Middle frontal gyrus (tissue), 1 donor: Measurements from ENCODE around the gene CNTN5.

ENCODE experiments used
- DNase-seq: peaks from one replicate; pipeline ENCODE4 v3.0.0-alpha.2; 2015; ENCODE audit warnings: low spot score; ENCODE audit errors: extremely low spot score

CNTN5 gene

DNA sequence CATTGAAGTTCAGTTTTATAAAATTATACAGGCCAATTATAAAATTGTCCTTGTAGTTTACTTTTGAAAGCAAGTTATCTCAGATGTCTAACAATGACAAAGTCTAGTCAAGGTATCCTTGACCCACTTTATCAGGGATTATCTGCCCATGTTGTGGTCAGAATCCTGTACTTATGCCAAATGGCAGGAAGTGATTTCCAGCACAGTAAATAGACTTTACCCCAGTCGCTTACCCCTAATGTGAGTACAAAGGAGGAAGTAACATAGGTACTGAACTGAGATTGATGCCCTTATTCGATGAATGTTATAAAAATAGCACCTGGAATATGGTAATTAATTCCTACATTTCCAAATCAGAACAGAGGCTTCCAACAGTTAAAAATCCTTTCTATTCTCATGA, 355.7 kb downstream of the CNTN5 start:
- no peak for DNase-seq

DNA sequence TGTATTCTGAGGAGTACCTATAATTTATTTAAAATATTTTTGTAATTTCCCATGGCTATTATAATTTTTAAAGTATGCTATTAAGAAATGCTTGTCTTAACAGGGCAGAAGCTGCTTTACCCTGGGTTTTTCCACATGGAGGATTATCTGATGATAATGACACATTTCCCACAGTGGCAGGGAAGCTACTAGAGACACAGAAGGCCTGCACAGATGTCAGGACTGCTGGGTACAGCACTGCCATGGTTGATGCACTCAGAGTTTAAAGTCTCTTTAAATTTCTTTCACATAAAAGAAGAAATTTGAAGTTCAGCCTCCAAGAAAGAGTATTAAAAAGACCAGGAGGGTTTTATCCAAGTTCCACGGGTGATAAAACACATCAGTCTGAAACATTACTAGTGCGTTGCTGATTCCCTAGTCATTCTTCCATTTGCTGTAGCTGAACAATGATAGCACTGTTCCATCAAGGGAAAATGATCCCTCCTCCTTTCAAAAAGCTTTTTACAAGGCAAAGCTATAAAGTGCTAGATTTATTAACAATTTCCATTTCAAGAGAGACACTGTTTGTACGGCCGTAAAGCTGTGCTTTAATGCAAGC, 363.0 kb downstream of the CNTN5 start:
- no peak for DNase-seq

DNA sequence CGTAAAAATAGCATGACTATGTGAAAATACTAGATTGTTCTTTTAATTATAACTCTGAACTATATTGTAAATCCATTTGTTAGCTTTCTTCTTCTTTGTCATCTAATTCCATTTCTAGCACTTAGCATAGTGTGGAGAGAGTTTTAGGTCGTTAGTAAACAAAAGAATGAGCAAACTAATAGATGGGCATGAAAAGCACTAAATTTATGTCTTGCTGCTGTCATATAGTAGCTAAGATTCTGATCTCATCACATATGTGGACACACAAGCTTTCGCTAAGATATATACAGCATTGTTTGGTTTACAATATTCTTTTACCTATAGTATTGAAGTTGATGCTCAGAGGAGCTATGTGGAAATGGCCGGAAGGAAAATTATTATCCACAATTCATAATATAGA, 370.5 kb downstream of the CNTN5 start:
- DNase-seq, result no peak

DNA sequence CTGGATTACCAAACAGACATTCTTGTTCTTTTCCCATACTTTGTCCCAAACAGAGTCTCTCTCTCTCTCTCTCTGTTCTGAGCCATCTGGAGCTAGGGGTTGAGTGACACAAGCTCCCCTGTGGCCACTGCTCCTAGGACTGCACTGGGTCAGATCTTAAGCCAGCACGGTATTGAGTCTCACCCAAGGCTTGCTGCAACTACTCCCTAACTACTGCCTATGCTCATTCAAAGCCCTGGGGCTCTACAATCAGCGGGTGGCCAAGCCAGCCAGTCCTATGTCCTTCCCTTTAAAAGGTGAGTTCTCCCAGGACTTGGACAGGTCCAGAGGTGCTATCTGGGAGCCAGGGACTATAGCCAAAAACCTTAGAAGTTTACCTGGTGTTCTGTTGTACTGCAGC, 385.6 kb downstream of the CNTN5 start:
- no peak for DNase-seq

DNA sequence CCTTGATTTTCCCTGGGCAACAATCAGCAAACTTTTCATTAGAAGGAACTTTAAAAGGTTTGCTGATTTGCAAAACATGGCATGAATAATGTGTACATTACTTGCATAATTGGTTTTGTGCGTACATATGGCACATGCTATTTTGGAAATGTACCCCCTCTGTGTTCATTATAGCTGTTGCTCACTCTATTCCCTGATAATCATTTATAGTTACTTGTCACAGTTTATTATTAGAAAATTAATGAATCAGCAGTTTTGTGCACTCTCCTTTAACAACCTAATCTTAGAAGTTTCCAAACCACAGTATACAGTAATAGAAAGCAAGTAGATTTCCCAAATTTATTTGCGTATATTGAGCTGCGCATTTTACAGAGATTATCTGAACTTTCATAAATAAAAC, 389.9 kb downstream of the CNTN5 start:
- DNase-seq, result no peak

DNA sequence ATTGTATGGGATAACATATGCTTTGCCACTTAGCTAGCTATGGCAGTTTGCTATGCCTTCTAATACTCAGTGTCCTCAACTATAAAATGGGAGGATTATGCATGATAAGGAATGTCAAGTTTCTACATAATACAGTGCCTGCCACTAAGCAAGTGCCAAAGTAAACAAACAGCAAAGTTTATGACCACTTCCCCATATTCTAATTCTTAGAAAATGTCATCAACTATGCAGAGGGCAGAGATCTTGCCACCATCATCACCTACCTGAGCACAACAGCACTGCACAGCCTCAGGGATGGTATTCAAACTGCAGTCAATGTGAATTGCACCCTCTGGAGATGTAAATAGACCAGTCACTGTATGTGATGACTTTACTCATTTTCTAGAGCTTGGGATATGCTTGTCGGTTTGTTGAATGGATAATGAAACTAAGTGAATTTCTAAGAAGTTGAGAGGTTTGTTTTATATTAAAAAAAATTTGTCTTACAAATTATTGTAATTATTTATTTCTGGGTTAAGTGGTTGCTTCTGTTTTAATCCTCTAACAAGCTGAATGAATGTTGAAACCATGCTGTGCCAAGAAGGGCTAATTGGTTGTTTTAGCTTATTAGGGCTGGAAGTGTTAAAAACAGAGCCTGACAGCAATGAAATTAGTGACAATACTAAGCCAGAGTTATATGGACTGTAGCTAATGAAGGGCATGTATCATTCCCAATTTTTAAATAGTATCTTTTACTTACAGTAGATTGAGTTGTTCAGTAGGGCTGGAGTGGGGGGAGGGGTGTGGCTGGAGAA, 398.4 kb downstream of the CNTN5 start:
- DNase-seq, result no peak

DNA sequence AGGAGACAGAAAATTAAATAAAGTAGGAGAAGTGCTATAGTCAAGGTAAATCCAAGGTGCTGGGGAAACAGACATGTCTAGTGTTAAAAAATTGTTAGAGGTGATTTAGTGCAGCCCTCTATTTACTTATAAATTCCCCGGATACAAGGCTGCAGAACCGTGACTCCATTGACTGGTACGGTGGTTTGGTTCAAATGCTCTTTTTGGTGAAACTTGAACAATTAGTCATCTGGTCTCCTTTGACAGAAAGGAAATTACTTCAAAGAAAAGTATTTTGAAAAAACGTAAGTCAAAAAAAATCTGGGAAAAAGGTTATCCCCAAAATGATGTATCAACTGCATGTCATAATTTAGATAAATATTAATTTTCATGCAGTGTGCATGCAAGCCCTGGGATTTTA, 399.2 kb downstream of the CNTN5 start:
- DNase-seq, result no peak

DNA sequence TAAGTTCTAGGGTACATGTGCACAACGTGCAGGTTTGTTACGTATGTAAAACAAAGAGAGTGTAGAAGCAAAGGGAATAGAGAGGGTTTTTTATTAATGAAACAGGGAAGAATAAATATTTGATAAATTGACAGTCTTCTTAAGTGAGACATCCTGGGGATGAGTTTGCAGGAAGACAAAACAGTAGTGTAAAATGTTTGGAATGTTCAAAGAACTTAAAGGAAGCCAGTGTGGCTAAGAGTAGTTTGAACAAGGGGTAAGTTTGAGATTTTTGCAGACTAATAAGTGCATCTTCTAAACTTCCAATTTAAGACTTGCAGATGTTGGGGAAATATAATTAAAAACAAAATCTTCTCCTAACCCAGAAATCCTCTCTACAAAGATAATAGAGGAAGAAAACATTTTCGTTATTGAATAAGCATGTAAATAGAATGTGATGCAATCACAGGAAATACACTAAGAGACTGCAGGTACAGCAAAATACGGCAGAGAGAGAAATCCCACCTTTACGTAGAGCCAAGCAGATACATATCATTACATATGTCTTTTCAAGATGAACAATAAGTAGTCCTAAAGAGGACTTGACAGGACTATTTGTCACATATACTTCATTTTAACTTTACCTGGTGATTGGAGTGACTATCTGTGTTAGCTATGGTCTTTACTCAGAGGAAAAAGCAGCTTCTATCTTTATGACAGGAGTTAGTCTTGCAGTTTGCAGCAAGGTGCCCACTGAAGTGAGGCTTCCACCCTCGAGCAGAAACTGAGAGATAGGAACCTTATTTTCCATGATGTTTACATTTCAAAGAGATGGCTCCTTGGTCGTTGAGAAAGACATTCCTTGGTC, 402.1 kb downstream of the CNTN5 start:
- DNase-seq, result no peak

DNA sequence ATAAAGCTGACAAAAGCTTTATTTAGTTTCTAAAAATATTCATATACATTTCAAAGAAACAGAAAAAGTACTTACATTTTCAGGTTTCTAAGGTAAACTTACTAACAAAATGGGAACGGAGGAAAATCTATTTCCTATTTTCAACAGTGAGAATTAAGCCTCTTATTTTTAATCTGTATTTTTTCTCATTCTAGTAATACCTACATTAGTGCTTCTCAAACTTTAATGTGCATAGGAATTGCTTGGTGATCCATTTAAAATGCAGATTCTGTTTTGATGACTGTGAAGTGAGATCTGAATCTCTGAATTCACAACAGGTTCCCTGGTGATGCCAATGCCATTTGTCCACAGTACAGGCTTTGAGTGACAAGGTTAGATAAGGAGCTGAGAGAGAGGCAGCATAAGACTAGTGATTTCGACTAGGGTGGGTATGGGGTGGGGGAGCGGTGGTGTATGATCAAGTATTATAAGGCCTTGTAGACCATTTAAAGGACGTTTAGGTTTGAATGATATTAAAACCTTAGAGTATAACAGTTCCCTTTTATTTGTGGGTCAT, 402.8 kb downstream of the CNTN5 start:
- no peak for DNase-seq

DNA sequence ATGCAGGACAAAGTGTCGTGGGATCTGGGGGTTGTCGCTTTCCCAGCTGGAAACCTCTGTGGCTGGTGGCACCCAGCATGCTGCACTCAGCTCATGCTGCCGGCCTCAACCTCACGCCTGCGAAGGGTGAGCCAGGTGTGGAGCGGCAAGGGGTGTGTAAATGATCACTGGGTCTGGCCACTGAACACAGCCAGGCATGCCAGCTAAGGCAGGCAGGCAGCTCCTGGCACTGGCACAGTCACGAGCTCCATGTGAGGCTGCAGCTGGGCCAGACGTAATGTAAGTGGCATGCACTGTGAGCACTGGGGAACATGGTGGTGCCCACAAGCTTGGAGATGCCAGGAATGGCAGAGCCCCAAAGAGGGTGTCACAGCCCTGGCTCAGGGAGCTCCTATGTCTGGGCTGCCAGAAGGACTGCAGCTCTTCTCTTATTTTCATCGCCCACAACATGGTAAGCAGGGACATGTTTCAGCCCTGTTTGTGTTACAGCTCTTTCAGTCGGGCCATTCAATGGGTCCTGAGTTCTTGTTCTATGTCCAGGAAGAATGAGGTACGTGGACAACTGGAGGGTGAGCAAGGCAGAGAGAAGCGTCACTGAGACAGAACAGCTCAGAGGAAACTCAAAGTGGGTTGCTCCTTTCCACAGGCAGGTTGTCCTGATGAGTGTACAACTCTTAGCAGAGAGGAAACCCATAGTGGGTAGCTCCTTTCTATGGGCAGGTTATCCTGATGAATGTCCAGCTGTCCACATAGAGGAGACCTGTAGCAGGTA, 403.8 kb downstream of the CNTN5 start:
- no peak for DNase-seq

DNA sequence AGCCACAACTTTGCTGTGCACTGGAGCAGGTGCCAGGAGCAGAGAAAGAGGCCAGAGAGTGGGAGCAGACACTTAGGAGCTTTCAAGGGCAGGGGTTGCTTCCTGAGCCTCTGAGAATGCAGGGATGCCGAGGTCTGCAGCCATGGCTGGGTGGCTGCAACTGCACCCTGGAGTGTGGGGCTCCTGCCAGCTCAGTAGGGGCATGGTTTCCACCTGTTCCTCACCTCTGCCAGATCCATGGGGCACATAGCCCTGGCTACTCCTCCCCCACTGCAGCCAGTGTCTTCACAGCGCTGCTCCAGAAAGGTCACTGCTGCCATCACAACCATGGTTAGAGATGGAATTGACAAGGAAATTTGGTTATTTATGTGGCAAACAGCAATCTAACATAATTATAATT, 404.8 kb downstream of the CNTN5 start:
- no peak for DNase-seq

DNA sequence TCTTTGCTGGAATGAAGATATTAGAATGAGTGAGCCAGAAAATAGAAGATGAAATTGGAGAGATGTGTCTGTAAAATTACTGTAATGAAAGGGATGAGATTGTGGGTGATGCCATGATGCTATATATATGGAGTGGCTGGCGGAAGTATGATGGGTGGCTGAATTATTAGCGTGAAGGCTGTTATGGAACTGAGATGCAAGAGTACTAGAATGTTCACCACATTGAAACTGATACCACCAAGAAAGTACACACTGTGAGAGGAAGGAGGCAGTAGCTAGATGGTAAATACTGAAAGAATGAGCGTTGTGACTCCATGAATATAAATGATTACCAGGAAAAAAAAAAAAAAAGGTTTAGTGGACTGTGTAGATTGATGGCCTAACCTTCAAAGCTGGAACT, 411.9 kb downstream of the CNTN5 start:
- DNase-seq, result no peak

DNA sequence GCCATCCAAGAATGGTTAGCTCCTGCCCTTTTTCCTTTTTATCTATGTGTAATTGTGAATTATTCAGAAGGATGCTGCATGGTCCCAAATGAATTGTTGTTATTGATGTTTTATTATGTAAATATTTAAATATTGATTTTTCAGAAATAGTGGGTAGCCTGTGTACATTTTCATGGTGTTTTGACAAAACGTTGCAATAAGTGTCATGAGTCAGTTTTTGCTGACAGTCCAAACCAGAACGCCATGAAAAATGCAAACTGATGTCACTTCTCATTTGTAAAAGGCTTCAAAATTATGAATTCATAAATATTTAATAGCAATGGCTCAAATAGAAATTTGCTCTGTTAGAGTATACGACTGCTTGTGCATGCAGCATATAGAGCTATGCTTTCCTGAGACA, 422.5 kb downstream of the CNTN5 start:
- no peak for DNase-seq

DNA sequence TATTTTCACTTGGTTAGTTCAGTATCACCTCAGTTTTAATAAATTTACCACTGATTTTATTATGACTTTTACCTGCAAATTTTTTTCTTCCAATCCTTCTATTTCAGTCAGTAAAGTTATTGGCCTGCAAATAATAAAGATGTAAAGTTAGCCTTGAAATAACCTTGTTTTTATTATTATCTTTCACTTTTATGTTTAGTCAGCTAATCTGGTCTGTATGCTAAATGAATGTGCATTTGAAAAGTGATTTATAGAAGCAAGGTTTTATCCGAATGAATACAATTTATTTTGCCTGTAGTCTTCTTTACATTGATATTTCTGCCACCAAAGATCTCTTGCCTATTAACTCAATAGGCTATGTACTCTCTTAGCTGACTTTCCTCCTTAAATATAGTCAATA, 425.7 kb downstream of the CNTN5 start:
- no peak for DNase-seq

DNA sequence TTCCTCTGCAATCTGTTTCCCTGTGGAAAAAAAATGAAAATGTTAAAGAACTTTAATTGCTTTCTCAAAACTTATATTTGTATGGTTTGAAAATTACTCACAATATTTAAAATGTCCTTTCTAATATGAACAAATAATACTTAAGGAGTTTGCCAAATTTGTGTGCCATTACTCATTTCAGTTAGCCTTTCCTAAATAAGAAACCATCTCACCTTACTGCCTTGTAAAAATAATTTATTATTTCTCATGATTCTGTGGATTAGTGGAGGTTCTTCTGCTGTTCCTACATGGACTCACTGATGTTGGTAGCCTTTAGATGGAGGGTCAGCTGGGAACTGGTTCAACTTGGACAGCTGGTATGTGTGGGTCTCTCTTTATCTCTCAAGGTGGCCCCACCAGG, 428.6 kb downstream of the CNTN5 start:
- no peak for DNase-seq

DNA sequence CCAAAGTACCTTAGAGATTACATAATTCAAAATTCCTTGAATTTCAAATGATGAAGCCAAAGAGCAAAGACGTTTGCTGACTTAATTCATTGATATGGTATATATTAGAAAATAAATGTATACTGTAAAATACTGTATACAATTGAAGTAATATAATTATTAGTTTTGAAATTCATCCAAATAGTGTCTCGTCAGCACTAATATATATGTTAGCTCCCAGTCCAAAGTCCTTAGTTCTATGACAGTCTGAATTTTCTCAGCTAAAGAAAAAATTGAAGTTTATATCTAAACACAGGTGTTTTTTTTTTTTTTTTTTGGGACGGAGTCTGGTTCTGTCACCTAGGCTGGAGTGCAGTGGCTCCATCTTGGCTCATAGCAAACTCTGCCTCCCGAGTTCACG, 431.3 kb downstream of the CNTN5 start:
- no peak for DNase-seq

DNA sequence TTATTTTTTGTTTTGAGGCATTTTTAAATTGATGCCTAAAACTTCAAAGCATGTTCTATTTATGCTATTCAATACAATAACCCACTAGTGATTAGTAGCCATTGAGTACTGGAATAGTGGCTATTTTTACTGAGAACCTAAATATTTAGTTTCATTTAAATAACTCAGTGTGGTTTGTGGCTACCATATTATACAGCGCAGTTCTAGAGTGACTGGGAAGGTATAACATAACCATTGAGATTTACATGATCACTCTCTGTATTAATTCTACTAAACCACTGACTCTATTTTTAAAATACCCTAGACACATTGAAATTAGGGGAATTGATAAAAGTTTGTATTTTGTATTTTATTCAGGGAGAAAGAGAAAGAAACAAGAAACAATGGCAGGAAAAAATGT, 441.2 kb downstream of the CNTN5 start:
- no peak for DNase-seq

DNA sequence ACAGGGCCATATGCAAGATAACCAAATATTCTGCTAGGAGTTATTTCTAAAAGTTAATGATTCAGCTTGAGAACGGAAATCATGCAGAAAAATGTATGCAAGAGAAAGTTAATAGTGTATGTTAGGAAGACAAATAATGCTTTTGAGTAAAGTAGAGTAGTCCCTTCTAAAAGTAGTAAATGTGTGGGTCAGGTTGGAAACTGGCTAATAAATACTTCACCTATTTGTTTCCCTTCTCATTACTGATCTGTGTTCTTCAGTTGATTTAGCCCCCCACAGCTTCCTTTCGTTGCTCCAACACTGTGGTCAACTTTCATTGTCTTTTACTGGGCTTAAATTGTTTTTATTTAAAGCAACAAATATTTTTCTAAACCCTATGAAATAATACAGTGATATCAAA, 444.2 kb downstream of the CNTN5 start:
- no peak for DNase-seq

DNA sequence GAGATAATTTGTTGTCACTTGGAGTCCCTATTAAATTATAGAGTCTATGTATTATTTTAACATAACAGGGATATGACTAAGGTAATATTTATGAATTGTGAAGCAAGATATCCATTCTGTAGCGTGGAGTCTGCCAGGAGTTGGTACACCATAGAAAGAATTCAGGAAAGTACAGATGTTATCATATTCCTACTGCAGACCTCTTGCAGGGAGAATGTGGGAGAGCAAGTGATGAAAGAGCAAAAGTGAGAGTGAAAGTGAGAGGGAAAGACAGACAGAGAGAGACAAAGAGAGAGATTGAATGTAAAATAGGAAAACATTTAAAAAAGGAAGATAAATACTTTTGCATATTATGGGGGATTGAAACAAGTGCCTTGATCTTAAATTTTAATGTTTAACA, 468.8 kb downstream of the CNTN5 start:
- DNase-seq, result no peak

DNA sequence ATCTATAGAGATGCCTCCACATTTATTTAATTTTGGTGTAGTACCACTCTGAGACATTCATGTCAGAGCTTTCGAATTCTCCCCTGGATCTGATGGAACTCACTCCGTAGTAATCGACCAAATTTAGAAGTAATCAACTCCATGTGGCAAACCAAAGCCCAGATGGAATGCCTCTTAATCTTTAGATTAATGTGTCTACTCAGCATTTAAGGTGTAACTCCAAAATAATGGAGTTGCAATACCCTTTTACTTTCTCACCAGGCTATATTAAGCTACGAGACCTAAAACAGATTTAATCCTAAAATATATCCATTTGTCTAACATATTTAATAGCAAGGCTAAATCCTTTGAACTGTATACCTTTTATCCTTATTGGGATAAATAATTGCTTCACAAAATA, 473.3 kb downstream of the CNTN5 start:
- no peak for DNase-seq

DNA sequence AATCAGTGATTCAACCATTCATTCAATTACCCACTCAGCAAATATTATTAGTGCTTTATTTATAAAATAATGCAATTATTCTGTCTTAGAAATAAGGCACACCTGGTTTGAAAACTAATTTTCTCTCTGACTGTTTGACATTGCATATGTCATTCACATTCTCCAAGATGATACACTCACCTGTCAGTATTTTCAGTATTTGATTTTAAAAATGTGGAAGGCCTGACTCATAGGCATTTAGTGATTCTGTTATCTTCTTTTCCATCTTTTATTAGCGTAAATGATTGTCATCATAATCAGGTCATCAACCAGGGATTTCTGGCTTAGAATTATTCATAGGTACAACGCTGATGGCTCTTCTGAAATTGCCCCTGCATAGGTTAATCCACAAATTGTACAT, 480.9 kb downstream of the CNTN5 start:
- DNase-seq, result no peak
